Fibroblast of mammary gland (primary cell): ENCODE data around the gene CHAD.

ENCODE experiments used
- DNase-seq: peaks from one replicate; pipeline ENCODE4 v3.0.0-alpha.2; 2010; ENCODE audit warnings: low read depth
- H3K4me3 ChIP-seq: 2 replicates; pipeline ENCODE4 v1.5.1; 2011; ENCODE audit warnings: low read depth, mild to moderate bottlenecking, low read length, moderate library complexity; ENCODE audit not compliant: control insufficient read depth
- CTCF ChIP-seq: conservative IDR thresholded peaks from 2 replicates; pipeline ENCODE4 v1.5.1; 2011; ENCODE audit warnings: low read depth, low read length, inconsistent platforms; ENCODE audit not compliant: control insufficient read depth, insufficient read depth

CHAD gene

GRCh38 chr17:50414808-50415207, 53.9 kb downstream of the CHAD start:
- no peak for TF ChIP-seq CTCF
- H3K4me3 ChIP-seq, result no peak overlapping the region
- no peak for DNase-seq
